ENCODE measurements around the gene ALK.

Gene ALK

DNA sequence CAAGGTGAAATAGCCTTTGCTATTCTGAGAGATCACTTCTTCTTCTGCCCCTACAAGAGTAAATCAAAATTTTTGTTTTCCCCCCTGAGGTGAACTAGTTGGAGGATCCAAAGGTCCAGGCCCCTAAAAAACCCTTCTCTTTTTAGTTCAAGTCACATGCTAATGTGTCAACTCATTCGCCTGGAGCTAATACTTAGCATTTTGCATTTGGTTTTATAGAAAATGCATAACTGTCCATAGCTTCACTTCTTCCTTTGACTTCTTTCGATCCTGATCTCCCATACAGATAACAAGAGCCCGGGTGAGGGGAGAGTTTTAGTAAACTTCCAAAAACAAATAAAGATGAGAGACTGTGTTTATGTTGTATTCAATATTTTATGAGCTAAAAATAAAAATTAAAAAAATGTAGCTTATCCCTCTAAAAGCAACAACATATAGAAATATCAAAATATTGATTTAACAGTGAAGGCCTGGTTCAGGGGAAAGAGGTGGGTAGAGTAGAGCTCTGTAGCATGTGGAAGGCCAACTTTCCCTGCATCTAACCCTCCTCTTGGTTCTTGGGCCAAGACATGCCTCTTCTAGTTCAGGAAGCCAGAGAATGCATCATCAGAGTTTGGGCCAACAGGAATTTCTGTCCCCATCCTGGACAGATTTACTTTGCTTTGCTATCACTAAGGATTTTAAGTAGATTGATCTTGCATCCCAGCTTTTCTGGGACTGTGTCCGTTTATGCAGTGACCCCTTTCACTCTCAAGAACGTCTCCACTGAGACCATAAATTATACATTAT, 333.8 kb downstream of the ALK start:
- TF ChIP-seq, protein P1, sequence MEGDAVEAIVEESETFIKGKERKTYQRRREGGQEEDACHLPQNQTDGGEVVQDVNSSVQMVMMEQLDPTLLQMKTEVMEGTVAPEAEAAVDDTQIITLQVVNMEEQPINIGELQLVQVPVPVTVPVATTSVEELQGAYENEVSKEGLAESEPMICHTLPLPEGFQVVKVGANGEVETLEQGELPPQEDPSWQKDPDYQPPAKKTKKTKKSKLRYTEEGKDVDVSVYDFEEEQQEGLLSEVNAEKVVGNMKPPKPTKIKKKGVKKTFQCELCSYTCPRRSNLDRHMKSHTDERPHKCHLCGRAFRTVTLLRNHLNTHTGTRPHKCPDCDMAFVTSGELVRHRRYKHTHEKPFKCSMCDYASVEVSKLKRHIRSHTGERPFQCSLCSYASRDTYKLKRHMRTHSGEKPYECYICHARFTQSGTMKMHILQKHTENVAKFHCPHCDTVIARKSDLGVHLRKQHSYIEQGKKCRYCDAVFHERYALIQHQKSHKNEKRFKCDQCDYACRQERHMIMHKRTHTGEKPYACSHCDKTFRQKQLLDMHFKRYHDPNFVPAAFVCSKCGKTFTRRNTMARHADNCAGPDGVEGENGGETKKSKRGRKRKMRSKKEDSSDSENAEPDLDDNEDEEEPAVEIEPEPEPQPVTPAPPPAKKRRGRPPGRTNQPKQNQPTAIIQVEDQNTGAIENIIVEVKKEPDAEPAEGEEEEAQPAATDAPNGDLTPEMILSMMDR (IDR thresholded peaks at IDR 0.05; ENCODE audit: control insufficient read depth, insufficient read depth, low read depth, low read length, missing control alignments), result no peak
- DNase-seq (ENCODE audit: low read depth), result no peak
- no peak overlapping the region for H3K4me3 ChIP-seq (ENCODE audit: control insufficient read depth, low read depth, low read length)

DNA sequence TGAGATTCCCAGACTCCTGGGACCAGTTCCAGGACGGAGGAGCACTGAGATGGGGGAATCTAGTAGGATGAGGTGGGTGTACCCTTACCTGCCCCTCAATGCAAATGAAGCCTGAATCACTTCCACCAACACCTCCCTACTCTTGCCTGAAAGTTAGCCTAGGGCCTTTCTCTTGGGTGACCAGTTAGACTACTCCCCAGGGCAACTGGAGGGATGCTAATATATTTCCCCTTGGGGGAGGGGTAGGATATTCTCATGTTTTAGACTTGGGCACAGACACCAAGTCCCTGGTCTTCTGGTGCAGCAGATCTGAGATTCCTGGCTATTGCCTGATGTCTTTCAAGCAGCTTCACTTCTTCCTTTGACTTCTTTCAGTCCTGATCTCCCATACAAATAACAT, 334.5 kb downstream of the ALK start:
- no peak for DNase-seq (ENCODE audit: low read depth)
- H3K4me3 ChIP-seq (ENCODE audit: control insufficient read depth, low read depth, low read length), result no peak overlapping the region
- TF ChIP-seq, protein P1 (IDR thresholded peaks at IDR 0.05; ENCODE audit: control insufficient read depth, insufficient read depth, low read depth, low read length, missing control alignments), result no peak

DNA sequence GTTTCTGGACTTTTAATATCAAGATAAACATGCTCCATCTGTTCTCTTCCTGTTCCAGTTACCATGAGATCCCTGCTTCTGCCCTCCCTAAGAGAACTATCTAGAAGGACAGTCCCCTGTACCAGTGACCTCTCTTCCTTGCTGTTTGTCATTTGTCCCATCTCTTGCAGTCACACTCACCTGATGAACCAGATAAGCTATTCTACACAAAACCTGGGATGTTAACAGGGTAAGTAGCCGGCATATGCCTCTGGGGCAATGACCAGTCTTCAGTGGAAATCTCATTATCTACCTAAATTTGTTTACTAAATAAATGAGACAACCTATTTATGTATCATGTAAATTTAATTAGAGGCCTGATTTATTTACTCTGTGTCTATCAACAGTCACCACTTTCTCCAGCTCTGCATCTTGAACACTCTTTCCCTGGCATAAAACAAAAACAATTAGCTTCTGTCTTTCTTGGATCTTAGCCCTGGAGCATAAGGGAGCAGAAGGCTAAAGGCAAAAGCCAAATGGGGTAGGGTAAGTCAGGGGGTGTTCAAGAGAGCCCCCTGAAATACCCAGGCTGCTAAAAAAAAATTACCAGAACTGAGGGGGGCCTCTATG, 337.7 kb downstream of the ALK start:
- DNase-seq (ENCODE audit: low read depth), result no peak
- no peak overlapping the region for H3K4me3 ChIP-seq (ENCODE audit: control insufficient read depth, low read depth, low read length)
- TF ChIP-seq, protein P1 (IDR thresholded peaks at IDR 0.05; ENCODE audit: control insufficient read depth, insufficient read depth, low read depth, low read length, missing control alignments), result no peak

- no peak overlapping the region for H3K4me3 ChIP-seq (ENCODE audit: control insufficient read depth, low read depth, low read length)
- TF ChIP-seq, protein P1 (IDR thresholded peaks at IDR 0.05; ENCODE audit: control insufficient read depth, insufficient read depth, low read depth, low read length, missing control alignments), result no peak
- no peak for DNase-seq (ENCODE audit: low read depth)
Measured at GRCh38 chr2:29583104-29583503, 338.3 kb downstream of the ALK start.

DNA sequence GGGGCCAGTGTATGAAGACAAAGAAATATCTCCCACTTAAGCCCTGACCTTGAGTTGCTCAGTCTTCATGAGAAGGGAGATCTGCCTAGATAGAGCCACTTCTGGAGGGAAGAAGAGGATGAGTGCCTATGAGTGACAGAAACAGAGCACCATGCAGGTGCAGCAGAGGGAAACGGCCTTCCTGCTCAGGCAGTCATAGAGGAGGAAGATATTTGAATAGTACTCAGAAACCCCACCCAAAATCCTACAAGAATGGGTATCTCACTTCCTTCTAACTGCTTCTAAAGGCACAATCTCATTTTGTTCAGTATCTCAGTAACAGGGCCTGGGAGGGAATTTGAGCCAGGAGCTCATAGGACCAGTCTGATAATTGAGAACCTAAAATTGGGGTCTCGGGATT, 339.3 kb downstream of the ALK start:
- H3K4me3 ChIP-seq (ENCODE audit: control insufficient read depth, low read depth, low read length), result no peak overlapping the region
- TF ChIP-seq, protein P1 (IDR thresholded peaks at IDR 0.05; ENCODE audit: control insufficient read depth, insufficient read depth, low read depth, low read length, missing control alignments), result no peak
- no peak for DNase-seq (ENCODE audit: low read depth)

GRCh38 chr2:29580223-29580622, 341.2 kb downstream of the ALK start:
- no peak overlapping the region for H3K4me3 ChIP-seq (ENCODE audit: control insufficient read depth, low read depth, low read length)
- peak; percentile 14 for DNase-seq (ENCODE audit: low read depth)
- TF ChIP-seq, protein P1 (IDR thresholded peaks at IDR 0.05; ENCODE audit: control insufficient read depth, insufficient read depth, low read depth, low read length, missing control alignments), result no peak

Data from AG09309 (cell line).